Motor neuron (in vitro differentiated cells): ENCODE results near the gene RRP12. TPM values are rescaled to one million over a fixed set of nuclear protein-coding genes. Genes with fewer than 3 reads are reported as not detected.

Experiments
- total RNA-seq, 8 experiments: library from RNA; unstranded; fragments of 300-600 nt; gene quantifications; 2 replicates each; pipeline versions ENCODE4 v1.2.3 to v1.2.4, GENCODE V29; 2022

The RRP12 gene
- total RNA-seq, 8 experiments from 2014 or later: 20.8 to 65.6 (median 40.2) TPM

Other genes starting within 250 kb of the RRP12 start
- gene SLIT1, start 215.4 kb downstream of the RRP12 start, total RNA-seq: 100 to 1,000 TPM in 2 of 8 experiments, 10 to 100 TPM in 3, 1 to 10 TPM in 2, under 1 TPM in 1; 0.20 to 137 (median 54.2) TPM
- 10 to 100 TPM in 6 of 8 experiments, 1 to 10 TPM in 2; 2.4 to 18.0 (median 11.9) TPM for gene ARHGAP19, start 108.7 kb downstream of the RRP12 start, total RNA-seq
- 1 to 10 TPM; 2.3 to 7.4 (median 3.7) TPM for gene FRAT1, start 82.1 kb downstream of the RRP12 start, total RNA-seq
- 10 to 100 TPM in 6 of 8 experiments, 1 to 10 TPM in 2; 6.4 to 14.9 (median 12.7) TPM for gene FRAT2, start 66.6 kb downstream of the RRP12 start, total RNA-seq
- 100 to 1,000 TPM; 242 to 525 (median 430) TPM for gene PGAM1, start 24.9 kb upstream of the RRP12 start, total RNA-seq
- 10 to 100 TPM; 42.1 to 76.2 (median 56.9) TPM for gene EXOSC1, start 44.7 kb upstream of the RRP12 start, total RNA-seq
- 10 to 100 TPM; 11.8 to 48.3 (median 25.7) TPM for gene ZDHHC16, start 44.8 kb upstream of the RRP12 start, total RNA-seq
- 10 to 100 TPM; 42.8 to 77.5 (median 56.4) TPM for gene MMS19, start 97.1 kb upstream of the RRP12 start, total RNA-seq
- gene UBTD1, start 97.6 kb upstream of the RRP12 start, total RNA-seq: 10 to 100 TPM in 3 of 8 experiments, 1 to 10 TPM in 5; 2.9 to 16.7 (median 6.9) TPM
- gene ANKRD2, start 171.4 kb upstream of the RRP12 start, total RNA-seq: under 1 TPM in 1 of 8 experiments, not detected in 7; 0.21 TPM
- gene HOGA1, start 183.0 kb upstream of the RRP12 start, total RNA-seq: 10 to 100 TPM in 1 of 8 experiments, 1 to 10 TPM in 4, under 1 TPM in 3; 0.27 to 11.5 (median 1.7) TPM
- gene C10orf62, start 188.4 kb upstream of the RRP12 start, total RNA-seq: 1 to 10 TPM in 1 of 8 experiments, under 1 TPM in 4, not detected in 3; 0.17 to 2.6 (median 0.31) TPM
- gene MORN4, start 232.2 kb upstream of the RRP12 start, total RNA-seq: 10 to 100 TPM in 5 of 8 experiments, 1 to 10 TPM in 3; 5.1 to 54.0 (median 27.5) TPM
- 10 to 100 TPM; 10.1 to 46.8 (median 18.4) TPM for gene PI4K2A, start 239.3 kb upstream of the RRP12 start, total RNA-seq